SK-N-DZ (cell line): ENCODE results near the gene KIFC1.
A peak's percentile ranks its signal among the peaks of the same experiment; 100 is the strongest.

Experiments
- DNase-seq: peaks from one replicate; pipeline ENCODE4 v3.0.0-alpha.2; 2015; ENCODE audit warnings: low spot score
- small RNA-seq, 2 experiments: library from RNA; depleted of rRNA; stranded (forward); fragments of <200 nt; gene quantifications; one replicate each; pipeline ENCODE3, GENCODE V24; 2014

KIFC1 gene

DNA sequence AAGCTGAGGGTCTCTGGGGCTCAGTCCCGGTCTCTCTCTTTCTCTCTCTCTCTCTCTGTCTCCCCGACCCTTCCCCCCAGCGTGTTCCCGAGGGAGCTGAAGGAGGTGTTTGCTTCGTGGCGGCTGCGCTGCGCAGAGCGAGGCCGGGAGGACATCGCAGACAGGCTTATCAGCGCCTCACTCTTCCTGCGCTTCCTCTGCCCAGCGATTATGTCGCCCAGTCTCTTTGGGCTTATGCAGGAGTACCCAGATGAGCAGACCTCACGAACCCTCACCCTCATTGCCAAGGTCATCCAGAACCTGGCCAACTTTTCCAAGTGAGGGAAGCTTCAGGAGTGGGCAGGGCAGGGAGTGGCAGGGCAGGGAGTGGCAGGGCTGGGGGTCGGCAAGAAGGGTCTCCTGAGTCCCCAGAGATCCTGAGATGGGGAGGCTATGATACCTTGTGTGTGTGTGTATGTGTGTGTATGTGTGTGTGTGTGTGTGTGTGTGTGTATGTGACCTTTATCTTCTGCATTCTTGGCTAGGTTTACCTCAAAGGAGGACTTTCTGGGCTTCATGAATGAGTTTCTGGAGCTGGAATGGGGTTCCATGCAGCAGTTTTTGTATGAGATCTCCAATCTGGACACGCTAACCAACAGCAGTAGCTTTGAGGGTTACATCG lies 49.2 kb downstream of the KIFC1 start:
- DNase-seq: no peak

GRCh38 chr6:33441457-33441856 lies 49.8 kb downstream of the KIFC1 start:
- no peak for DNase-seq

- no peak for DNase-seq
These were observed 50.7 kb downstream of the KIFC1 start for GRCh38 chr6:33442283-33442682.

DNA sequence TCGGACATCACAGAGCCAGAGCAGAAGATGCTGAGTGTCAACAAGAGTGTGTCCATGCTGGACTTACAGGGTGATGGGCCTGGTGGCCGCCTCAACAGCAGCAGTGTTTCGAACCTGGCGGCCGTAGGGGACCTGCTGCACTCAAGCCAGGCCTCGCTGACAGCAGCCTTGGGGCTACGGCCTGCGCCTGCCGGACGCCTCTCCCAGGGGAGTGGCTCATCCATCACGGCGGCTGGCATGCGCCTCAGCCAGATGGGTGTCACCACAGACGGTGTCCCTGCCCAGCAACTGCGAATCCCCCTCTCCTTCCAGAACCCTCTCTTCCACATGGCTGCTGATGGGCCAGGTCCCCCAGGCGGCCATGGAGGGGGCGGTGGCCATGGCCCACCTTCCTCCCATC lies 51.4 kb downstream of the KIFC1 start:
- DNase-seq: no peak

GRCh38 chr6:33443619-33444504 lies 52.2 kb downstream of the KIFC1 start:
- DNase-seq: no peak

DNA sequence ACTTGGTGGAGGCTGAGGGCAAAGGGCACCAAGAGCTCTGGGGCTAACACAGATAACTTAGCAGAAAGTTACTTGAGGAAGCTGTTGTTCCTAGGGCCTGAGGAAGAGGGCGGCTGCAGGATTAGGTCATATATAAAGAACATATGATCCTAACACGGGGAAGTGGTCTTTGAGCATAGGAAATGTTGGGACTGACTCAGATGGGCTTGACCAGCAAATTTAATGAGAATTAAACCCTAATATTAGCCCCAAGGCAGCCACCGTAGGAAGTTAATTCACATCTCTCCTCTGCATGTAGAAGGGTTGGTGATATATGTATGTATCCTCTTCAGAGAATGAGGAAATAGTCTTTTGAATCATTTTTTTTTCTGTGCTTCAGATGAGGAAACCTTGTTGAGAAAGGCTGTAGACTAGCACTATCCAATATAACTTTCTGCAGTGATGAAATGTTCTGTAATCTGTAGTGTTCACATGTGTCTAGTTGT lies 53.5 kb downstream of the KIFC1 start:
- no peak for DNase-seq

GRCh38 chr6:33446356-33446755 lies 54.7 kb downstream of the KIFC1 start:
- no peak for DNase-seq

GRCh38 chr6:33450434-33450833 lies 58.8 kb downstream of the KIFC1 start:
- no peak for DNase-seq

GRCh38 chr6:33451606-33452005 lies 60.0 kb downstream of the KIFC1 start:
- no peak for DNase-seq

DNA sequence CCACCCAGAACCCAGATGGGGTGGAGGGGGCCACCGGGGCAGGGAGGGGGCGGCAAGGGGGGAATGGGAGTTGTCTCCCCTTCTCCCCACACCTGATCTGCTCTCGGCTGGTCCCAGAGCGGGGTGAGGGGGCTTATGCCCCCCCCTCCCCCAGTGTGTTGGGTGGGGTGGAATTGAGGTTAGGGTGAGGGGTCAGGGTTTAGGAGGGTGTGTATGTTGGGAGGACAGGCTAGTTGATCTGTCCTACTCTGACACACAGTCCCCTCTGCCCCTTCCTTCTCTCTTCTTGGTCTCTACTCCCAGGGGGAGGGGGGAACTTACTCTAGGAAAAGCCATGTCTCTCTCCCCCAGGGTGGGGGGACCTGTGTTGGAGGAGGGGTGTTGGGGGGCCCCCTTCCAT lies 60.9 kb downstream of the KIFC1 start:
- DNase-seq: no peak

GRCh38 chr6:33453393-33454008 lies 61.9 kb downstream of the KIFC1 start:
- DNase-seq: no peak

- DNase-seq: peak; percentile 96
These were observed 62.7 kb downstream of the KIFC1 start, which contains the start of gene ZBTB9 for GRCh38 chr6:33454009-33454946. TSS of gene ZBTB9 (plus strand) at chr6:33454576. CDS start at chr6:33455101, 525 bp downstream.

DNA sequence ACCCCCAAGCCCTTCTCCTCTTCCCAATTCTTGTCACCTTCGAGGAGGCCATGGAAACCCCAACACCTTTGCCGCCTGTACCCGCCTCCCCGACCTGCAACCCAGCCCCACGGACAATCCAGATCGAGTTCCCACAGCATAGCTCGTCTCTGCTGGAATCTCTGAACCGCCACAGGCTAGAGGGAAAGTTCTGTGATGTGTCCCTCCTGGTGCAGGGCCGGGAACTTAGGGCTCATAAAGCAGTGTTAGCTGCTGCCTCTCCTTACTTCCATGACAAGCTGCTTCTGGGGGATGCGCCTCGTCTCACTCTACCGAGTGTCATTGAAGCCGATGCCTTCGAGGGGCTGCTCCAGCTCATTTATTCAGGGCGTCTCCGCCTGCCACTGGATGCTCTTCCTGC lies 63.4 kb downstream of the KIFC1 start:
- no peak for DNase-seq

- no peak for DNase-seq
These were observed 64.5 kb downstream of the KIFC1 start for GRCh38 chr6:33456156-33456555.

- no peak for DNase-seq
These were observed 67.1 kb downstream of the KIFC1 start for GRCh38 chr6:33458676-33459075.

DNA sequence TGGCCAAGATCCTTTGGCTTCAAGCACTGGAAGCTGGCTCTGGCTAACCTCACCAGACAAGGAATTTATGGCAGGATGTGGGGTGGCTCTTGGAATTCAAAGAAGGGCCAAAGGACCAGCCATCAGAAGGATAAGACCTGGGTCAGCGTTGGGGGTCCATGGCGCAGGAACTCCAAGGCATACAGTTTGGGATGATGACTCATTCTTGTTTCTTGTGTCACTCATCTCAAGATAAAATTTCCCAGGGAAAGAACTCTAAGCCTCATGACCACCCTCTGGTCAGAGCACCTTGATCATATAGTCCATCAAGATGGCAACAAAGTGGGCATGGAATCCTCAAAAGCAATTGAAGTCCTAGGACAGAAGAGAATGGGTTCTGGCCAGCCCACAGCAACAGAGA lies 67.6 kb downstream of the KIFC1 start:
- no peak for DNase-seq

Small RNAs within 50 kb of the gene (small RNA-seq; reads per million reads assigned to genes)
- gene RPL35AP4: 0 reads per million in 2 experiments
- 0 reads per million in 2 experiments for gene ZBTB9
